Activated T-cell treated with anti-CD3 and anti-CD28 coated beads for 4 hours (primary cell): ENCODE results near the gene PAOX.
"Not testable (repeated sequence)": the region's sequence is repeated elsewhere in the genome, so short reads cannot be mapped to it uniquely, and the experiment has no call there.

Source experiments
- DNase-seq: peaks from one replicate; pipeline ENCODE4 v3.0.0-alpha.2; 2020

PAOX gene

DNA sequence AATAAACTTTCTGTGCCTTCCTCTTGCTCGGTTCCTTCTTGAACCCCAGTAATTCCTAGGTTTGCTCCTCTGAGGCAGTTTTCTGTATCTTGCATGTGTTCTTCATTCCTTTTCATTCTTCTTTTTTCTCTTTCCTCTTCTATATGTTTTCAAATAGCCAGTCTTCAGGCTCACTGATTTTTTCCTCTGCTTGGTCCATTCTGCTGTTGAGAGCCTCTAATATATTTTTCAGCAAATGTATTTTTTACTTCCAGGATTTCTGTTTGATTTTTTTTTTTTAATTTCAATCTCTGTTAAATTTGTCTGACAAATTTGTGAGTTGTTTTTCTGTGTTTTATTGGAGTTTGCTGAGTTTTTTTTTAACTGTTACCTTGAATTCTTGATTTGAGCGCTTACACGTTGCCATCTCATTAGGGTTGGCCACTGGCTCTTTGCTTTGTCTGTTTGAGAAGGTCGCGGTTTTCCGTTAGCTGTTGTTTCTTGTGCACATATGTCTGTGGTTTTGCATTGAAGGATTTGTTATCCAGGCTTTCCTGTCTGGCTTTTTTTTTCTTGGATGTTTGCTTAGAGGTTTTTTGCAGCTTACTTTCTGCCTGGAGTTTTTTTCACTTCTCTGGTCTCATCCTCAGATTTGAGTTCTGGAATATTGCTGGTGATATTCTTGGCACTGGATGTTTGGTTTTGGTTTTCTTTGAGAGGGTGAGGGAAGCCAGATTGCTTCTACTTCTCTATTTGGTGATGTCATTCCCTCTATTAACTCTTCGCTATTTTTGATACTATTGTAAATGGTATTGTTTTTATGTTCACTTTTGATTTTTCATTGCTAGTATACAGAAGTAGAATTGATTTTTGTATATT lies 32.7 kb downstream of the PAOX start:
- no peak for DNase-seq

DNA sequence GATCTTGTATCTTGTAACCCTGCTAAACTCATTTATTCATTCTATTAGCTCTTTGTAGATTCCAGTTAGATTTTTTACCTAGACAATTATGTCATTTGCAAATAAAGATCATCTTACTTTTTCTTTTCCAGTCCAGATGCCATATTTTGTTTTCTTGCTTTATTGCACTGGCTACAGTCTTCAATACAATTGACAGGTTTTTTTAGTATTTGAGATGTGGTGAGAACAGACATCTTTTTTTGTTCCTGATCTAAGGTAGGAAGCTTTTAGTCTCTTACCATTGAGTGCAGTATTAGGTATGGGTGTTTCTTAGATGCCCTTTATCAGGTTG lies 33.3 kb downstream of the PAOX start:
- no peak for DNase-seq

DNA sequence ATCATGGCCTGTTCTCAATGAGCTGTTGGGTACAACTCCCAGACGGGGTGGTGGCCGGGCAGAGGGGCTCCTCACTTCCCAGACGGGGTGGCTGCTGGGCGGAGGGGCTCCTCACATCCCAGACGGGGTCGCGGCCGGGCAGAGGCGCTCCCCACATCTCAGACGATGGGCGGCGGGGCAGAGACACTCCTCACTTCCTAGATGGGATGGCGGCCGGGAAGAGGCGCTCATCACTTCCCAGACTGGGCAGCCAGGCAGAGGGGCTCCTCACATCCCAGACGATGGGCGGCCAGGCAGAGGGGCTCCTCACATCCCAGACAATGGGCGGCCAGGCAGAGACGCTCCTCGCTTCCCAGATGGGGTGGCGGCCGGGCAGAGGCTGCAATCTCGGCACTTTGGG lies 35.3 kb downstream of the PAOX start:
- DNase-seq = not testable (repeated sequence)

DNA sequence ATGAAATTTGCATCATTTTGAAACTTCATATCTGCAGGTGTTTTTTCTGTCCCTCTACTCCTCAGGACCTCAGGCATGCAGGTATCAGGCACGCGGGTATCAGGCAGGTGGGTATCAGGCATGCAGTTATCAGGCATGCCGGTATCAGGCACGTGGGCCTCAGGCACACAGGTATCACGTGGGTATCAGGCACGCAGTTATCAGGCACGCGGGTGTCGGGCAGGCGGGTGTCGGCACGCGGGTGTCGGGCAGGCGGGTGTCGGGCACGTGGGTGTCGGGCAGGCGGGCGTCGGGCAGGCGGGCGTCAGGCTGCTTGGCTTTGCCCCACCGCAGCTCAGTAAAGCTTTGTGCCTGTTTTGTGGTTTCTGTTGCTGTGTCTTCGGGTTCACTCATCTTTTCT lies 36.7 kb downstream of the PAOX start:
- DNase-seq = no peak

DNA sequence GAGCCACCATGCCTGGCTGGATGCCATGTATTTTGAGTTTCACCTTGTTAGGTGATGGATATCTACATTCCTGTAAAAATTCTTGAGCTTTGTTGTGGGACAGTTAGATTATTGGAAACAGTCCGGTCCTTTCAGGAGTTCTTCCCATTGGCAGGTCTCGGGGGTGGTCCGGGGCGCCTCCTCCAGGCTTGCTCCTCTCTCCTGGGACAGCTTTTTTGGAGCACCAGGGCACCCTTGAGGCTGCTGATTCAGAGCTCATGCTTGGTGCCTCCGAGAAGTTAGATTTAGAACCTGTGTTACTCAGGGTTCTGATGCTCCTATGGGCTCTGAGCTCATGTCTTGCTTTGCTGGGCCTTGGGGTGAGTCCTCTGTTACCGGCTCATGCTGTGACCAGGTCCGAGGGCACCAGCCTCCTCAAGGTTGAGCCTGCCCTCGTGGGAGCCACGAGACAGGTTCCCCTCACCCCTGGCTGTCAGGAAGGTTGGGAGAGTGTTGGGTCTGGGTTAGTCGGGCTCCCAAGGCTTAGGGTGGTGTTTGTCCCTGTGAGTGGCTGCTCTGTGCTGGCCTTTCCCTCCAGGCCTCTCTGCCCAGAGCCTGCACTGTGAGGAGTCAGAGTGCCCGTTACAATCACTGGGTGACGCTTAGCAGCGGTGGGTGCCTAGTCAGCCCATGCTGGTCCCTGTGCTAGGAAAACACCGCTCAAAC lies 39.4 kb downstream of the PAOX start:
- DNase-seq = no peak

DNA sequence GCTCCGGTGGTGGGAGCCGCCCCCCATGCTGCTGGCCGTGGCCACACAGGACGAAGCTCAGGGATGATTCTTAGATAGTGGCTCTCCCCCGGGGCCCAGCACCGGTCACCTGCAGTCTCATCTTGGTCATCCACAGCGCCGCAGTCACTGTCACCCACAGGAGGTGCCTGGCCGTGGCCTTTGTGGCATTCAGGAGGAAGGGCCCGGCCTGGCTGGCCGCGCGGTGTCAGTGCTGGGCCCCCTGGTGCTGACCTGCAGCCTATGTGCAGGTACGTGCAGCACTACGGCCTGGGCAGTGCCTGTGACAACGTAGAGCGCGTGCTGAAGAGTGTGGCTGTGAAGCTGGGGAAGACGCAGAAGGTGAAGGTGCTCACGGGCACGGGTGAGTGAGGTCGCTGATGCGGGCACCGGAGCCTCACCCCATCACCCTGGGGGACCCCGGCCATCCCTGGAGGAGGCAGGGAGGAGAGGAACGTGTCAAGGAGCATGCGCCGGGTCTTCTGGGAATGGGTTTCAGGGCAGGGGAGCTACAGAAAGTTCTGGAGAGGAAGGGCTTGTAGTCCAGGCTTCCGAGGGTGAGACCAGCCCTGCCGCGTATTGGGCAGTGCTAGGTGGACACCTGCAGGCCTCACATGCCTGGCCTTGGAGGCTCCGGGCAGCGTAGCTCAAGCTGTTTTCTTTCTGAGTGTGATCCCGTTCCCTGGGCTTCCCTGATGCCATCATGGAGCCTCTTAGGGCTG lies 40.3 kb downstream of the PAOX start:
- no peak for DNase-seq

DNA sequence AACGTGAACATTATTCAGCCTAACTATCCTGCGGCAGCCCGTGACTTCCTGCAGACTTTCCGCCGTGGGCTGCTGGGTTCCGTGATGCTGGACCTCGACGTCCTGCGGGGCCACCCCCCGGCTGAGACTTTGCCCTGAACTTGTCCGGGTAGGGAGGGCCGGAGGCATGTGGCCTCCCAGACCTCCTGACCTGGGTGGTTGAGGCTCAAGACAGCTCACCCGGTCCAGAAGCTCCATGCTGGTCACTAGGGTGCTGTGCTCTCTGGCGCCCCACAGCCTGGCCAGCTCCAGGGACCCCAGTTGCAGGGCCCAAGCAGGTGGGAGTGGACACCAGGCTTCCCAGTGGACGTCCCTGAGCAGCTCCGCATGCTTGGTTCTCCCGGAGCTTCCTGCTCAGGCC lies 41.0 kb downstream of the PAOX start:
- DNase-seq = no peak

DNA sequence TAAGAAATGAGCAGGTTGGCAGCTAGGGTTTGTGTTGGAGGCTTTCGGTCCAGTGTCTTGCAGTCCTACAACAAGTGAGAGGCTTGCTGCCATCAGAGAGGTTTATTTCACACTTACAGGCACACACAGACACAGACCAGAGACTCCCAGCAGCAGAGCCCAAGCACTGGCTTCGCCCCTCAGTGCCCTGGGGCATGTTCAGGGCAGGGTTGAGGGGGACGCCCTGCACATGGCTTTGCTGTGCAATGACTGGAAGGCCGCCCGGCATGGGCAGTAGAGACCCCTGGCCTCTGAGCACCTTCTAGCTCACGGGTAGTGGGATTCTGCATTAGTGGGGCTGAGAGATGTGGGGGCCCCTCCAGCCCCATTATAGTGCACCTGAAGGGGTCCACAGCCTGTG lies 41.5 kb downstream of the PAOX start:
- no peak for DNase-seq

DNA sequence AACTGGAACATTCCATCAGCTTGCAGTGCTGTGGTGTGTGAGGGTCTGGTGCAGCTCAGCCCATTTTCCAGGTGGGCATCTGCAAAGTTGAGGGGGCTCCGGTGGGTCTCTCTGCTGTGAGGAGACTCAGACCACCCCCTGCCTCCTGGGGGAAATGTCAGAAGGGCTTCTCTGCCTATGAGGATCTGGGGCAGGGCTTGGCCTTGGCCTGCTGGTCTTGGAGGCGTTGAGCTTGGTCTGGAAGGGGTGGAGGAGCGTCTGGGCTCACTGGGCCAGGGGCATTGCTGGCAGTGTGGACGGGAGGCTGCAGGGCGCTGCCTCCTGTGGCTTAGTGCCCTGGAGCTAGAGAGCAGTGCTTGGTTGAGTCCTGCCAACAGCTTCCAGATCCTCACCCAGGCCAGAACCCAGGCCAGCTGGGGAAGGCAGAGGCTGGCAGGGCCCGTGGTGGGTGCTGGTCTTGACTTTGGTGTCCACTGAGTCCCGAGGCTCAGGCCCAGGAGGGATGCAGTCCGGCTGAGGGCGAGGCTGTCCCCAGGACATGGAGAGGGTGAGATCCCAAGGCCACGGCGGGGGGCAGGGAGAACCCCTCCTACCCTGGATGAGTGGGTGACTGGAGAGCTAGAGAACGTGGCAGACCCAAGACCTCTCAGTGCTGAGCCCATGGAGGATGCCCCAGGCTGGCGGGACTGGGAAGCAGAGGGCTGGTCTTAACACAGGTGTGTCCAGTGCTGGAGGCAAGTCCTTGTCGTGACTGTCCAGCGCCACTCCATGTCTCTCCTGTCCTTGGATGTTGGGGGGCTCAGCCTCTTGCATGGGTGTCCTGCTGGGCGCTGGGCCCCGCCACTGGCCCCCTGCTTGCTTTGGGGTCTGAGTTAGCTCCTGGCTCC lies 42.5 kb downstream of the PAOX start:
- DNase-seq = no peak

DNA sequence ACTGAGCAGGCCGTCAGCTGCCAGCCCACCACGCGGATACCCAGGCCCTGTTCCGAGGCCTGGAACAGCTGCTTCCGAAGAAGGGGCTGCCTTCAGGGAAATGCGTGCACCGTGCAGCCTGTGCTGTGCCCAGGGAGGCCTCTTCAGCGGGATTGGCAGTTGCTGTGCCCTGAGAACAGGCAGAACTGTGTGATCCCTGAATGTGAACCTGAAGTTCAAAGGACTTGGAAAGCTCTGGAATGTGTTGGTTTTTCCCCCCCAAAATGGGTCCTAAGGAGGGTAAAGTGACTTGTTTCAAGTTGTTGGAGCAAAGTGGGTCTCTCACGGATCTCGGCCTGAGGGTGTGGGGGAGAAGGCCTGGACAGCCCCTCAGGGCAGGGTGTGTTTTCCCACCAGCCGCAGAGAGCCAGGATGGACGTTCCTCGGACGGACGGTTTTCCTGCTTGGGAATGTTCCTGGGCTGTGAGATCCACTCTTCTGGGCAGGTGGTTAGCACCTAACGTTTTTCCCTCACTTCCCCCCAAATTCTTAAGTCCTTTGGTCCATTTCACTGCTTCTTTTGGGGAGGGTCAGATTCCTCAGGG lies 43.3 kb downstream of the PAOX start:
- DNase-seq = no peak

DNA sequence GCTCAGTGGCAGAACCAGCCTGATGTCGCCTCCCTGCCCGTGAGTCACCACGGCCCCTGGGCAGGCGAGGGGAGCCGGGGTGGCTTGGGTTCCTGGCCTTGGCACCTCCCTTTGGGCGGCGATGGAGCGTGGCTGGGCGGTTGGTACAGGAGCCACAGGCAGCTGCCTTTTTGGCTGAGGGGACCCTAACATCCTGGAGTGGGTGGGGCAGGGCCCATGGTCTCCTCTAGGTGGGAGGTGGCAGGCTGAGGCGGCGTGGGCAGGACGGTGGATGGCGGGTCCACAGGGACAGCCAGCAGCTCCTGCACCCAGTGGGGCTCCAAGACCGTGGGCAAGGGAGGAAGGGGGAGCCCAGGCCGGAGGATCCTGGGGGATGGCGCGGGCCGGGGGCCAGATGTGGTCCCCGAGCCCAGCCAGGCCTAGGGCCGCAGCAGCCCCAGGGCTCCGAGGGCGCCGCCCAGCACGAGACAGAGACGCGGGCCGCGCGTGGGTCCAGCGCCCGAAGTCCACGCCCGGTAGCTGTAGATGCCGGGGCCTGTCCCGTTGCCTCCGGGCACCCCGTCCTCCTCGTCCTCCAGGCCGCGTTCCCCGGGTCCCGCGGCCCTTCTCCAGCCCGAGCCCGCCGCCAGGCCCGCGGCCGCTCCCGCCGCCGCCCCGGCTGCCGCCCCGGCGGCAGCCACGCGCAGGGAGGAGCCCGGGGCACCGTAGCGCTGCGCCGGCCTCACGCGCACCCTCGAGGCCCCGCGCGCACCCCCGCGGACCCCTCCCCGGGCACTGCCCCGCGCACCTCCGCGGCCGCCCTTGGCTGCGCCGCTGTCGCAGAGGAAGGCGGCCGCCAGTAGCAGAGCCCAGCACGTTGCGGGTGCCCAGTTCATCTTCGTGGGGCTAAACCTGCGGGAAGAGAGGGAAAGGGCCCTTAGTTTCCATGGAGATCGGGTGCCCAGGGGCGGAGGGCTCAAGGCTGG lies 44.0 kb downstream of the PAOX start:
- no peak for DNase-seq

DNA sequence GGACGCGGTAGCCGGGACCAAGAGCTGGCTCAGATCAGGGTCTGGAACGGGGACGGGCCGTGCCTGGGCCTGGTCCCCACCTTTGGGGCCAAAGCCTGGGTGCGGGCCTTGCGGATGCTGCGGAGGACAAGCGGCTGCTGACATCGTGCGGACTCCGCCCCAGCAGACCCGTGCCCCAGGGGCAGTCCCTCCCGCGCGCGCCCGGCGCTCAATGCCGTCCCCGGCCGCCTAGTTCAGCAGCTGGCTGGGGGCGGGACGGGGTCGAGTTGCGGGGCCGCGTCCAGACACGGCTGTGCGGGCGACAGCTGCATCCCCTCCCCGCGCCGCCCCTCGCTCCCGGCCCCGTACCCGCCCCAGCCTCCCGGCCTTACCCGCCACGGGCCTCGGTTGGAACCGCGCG lies 45.0 kb downstream of the PAOX start:
- DNase-seq = not testable (repeated sequence)

DNA sequence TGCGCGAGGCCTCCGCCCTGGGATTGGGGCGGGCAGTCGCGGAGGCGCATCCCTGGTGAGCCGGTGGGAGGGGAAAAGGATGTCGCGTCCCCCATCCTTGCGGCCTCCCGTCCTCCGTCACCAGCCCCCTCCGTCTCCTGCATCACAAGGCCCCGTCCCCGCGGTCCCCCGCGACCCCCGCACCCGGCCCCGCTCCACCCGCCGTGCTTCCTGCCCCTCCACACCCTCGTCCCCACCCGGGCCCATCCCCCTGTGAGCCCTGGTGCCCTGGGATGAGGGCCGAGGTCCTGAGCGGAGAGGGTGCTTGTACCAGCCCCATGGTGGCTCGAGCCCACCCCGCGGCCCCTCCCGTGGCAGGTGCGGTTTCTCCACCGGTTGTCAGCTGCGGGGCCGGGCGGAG lies 45.5 kb downstream of the PAOX start, which contains the start of gene SPRN:
Gene SPRN (minus strand): TSS at position 25 of the 400 bp plus-strand sequence. CDS start 944 bp downstream, outside the sequence.
- not testable (repeated sequence) for DNase-seq

DNA sequence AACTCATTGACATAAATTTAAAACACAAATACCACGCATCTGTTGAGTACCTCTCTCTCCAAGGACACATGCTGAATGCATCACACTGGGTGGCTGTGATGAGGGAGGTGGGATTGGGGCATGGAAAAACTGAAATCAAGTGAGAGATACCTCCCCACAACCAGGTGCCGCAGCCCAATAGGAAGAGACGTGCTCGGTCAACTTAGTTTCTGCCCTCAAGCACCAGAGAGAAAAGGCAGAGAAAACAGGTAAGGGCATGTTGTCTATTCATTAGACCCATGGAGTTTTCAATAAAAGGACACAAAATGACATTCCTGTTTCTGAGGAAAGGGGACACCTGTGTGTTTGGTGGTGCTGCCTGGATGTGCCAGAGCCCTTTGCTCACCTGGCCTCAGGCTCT lies 50.5 kb downstream of the PAOX start:
- not testable (repeated sequence) for DNase-seq

DNA sequence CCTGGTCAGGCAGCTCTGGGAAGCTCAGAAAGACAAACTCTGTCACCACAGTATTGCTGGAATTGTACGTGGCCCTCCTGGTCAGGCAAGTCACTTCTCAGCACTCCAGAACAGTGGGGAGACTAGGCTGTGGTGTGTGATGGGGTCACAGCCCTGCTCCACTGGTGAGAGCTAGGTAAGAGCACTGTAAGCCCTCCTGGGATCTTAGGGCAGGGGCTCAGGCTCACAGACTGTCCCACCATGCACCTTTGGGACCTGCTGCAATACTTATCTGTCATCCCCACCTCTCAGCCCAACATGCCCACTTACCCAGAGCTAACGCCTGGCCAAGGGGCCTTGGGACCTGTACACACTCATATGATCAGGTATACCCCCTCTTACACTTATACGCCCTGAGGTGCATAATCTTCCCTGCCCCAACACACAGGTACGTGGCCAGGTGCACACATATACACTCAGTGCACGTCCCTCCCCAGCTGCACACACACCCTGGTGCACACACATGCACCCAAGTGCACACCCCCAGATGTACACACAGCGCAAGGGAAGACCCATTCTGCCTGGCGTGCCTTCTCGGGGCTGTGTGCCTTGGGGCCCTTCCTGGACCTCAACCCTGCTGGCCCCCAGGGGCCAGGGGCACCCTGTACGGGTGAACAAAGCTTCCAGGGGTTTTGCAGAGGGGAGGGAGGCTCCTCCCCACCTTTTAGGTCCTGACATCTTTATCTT lies 53.0 kb downstream of the PAOX start:
- not testable (repeated sequence) for DNase-seq

DNA sequence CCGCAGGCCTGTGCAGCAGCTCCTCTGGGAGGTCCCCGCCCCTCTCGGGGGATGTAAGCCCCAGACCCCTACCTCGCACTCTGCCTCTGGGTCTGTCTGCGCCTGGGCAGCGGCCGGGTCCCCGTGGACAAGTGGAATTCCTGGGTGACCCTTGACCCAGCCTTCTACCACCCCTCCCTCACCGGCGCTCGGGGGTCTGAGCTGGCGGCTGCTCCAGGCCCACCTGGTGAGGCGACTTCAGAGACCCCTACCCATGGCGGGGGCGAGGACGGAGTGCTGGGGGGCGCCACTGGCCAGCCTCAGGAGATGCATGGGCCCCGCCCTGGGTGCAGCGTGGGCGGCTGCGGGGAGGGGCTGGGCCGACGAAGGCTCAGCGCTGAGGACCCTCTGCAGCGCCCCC lies 53.7 kb downstream of the PAOX start:
- DNase-seq = not testable (repeated sequence)

DNA sequence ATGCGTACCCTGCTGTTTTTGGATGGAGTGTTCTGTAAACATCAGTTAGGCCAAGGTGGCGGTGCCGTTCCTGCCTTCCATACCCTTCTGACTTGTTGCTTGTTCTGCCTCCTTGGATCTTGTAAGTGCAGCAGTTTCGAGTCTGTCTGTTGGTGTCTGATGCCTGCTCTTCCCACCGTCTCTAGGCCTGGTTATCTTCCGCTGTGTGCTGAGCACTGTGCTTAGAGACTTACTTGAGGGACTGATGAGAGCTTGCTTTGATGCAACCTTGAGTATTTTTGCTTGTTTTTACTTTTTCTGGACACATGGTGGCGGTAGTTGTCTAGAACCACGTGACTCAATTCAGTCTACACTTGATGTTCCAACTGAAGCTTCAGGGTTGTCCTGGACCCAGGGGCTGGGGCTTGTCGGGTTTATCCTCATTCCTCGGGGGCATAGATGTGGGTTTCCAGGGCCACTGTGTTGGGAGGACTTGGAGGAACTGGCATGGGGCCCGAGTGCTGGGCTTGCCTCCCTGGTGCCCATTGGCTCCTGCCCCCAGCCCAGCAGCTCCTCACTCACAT lies 59.7 kb downstream of the PAOX start:
- no peak for DNase-seq

DNA sequence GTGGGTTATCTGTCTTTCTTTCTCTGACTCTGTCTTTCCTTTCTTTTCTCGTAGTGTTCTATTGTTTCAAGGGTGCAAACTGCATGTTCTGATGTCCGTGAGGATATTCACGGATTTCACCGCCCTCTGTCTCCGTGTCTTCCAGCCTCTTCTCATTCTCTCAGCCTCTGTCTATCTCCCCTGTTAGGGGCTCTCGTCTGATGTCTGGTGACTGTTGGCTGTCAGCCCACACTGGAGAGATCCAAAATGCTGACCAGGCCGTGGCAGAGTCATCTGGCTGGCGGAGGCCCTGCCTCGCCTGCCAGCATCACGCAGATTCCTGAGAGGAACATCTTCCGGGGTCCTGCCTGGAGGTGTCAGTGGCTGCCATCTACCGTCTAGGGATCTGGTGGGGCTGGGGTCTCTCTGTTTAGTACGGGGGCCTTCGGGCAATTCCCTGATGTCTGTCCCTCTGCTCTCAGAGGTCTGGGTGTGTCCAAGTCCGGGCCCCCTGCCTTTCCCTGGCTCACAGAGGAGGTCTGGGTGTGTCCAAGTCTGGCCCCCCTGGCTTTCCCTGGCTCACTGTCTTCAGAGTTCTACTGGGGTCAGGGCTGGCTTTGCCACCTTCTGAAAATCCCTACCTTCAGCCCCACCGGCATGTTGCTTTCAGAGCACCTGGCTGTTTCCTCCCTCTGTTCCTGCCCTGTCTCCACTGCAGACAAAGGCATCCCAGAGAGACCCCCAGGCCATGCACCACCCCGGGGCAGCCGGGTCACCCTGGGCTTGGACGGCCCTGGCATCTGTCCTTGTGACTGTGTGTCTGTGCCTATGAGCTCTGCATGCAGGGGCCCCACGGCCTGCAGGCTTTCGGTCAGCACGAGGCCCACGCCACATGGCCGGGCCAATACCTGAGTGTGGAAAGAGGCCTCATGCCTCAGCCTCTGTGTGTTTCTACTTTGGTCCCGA lies 60.7 kb downstream of the PAOX start:
- no peak for DNase-seq
